IMR-90 (cell line): Measurements from ENCODE around the gene GPC2. TPM values are rescaled to one million over a fixed set of nuclear protein-coding genes. Genes with fewer than 3 reads are reported as not detected.
"Not testable (repeated sequence)": the region's sequence is repeated elsewhere in the genome, so short reads cannot be mapped to it uniquely, and the experiment has no call there.

Experiments used
- ATAC-seq: fragments of 200-7000 bp; cut with Tn5 transposase; 2 replicates; pipeline ENCODE4 v1.9.1; 2020; ENCODE audit warnings: low read depth, mild to moderate bottlenecking, moderate library complexity
- BruUV-seq: library from RNA; stranded (reverse); fragments of 400-500 nt; replicated peaks from 2 replicates; lab custom pipeline; 2021; lab: Mats Ljungman, UMichigan
- CTCF ChIA-PET: fragments of 300-600 bp; formaldehyde crosslinking; extraction: SDS; loops from one replicate; lab custom pipeline; 2021; ENCODE audit warnings: antibody characterized with exemption; lab: Yijun Ruan, JAX
- POLR2A ChIA-PET: fragments of 300-600 bp; sonication (Branson Sonifier 250); formaldehyde crosslinking; loops from one replicate; lab custom pipeline; 2022; ENCODE audit warnings: antibody characterized with exemption; ENCODE audit not compliant: unreplicated experiment; lab: Charles Lee
- DNase-seq: peaks from one replicate; pipeline ENCODE4 v3.0.0; 2013
- H2AFZ ChIP-seq: replicated peaks from 2 replicates; pipeline ENCODE3; 2013; ENCODE audit warnings: low read length, mild to moderate bottlenecking; ENCODE audit not compliant: poor library complexity
- H2AK5ac ChIP-seq: 2 replicates; pipeline ENCODE4 v1.6.1; 2013; ENCODE audit warnings: low read depth, low read length, inconsistent platforms
- H2AK9ac ChIP-seq: replicated peaks from 2 replicates; pipeline ENCODE3; 2013; ENCODE audit warnings: mild to moderate bottlenecking, low read depth, low read length, moderate library complexity; ENCODE audit not compliant: poor library complexity
- H2BK120ac ChIP-seq: 2 replicates; pipeline ENCODE4 v1.6.1; 2013; ENCODE audit warnings: low read depth, low read length, inconsistent platforms
- H2BK15ac ChIP-seq: 3 replicates; pipeline ENCODE4 v1.6.1; 2013; ENCODE audit warnings: low read depth, low read length, inconsistent platforms
- H2BK20ac ChIP-seq: 2 replicates; pipeline ENCODE4 v1.6.1; 2013; ENCODE audit warnings: low read depth, mild to moderate bottlenecking, inconsistent platforms, low read length, moderate library complexity
- H2BK5ac ChIP-seq: 2 replicates; pipeline ENCODE4 v1.6.1; 2013; ENCODE audit warnings: mild to moderate bottlenecking, low read depth, low read length, inconsistent platforms; ENCODE audit not compliant: poor library complexity, severe bottlenecking
- H3K14ac ChIP-seq: replicated peaks from 2 replicates; pipeline ENCODE4 v1.6.1; 2013; ENCODE audit warnings: low read depth, low read length, inconsistent platforms
- H3K18ac ChIP-seq: 2 replicates; pipeline ENCODE4 v1.6.1; 2013; ENCODE audit warnings: low read depth, low read length, control low read depth
- H3K23ac ChIP-seq: 2 replicates; pipeline ENCODE4 v1.6.1; 2013; ENCODE audit warnings: low read depth, low read length, inconsistent platforms
- H3K27ac ChIP-seq: 2 replicates; pipeline ENCODE4 v1.5.1; 2013; ENCODE audit warnings: mild to moderate bottlenecking, control low read depth, low read length; ENCODE audit not compliant: insufficient read depth
- H3K27me3 ChIP-seq: 2 replicates; pipeline ENCODE4 v1.6.1; 2013; ENCODE audit warnings: low read length; ENCODE audit not compliant: control insufficient read depth, insufficient read depth
- H3K36me3 ChIP-seq: 2 replicates; pipeline ENCODE4 v1.6.1; 2013; ENCODE audit warnings: low read length, mixed read lengths; ENCODE audit not compliant: control insufficient read depth, insufficient read depth
- H3K4ac ChIP-seq: 2 replicates; pipeline ENCODE4 v1.6.1; 2013; ENCODE audit warnings: low read depth, low read length, inconsistent platforms
- H3K4me1 ChIP-seq: 2 replicates; pipeline ENCODE4 v1.6.1; 2013; ENCODE audit warnings: low read length, mixed read lengths; ENCODE audit not compliant: control insufficient read depth, insufficient read depth
- H3K4me2 ChIP-seq: 2 replicates; pipeline ENCODE4 v1.6.1; 2013; ENCODE audit warnings: low read depth, mild to moderate bottlenecking, control low read depth, low read length, moderate library complexity
- H3K4me3 ChIP-seq: 2 replicates; pipeline ENCODE4 v1.5.1; 2013; ENCODE audit warnings: low read depth, mild to moderate bottlenecking, control low read depth, low read length, moderate library complexity; ENCODE audit not compliant: insufficient read depth
- H3K56ac ChIP-seq: 2 replicates; pipeline ENCODE4 v1.6.1; 2013; ENCODE audit warnings: low read length, inconsistent platforms; ENCODE audit not compliant: insufficient read depth; ENCODE audit errors: extremely low read depth
- H3K79me1 ChIP-seq, 2 experiments: 2 replicates each; pipeline ENCODE4 v1.6.1; 2013; ENCODE audit warnings: low read length in 2 of 2, inconsistent platforms in 1 of 2, low read depth in 1 of 2
- H3K9ac ChIP-seq: 2 replicates; pipeline ENCODE4 v1.6.1; 2013; ENCODE audit warnings: low read depth, low read length, control low read depth
- H3K9me1 ChIP-seq: 2 replicates; pipeline ENCODE4 v1.6.1; 2013; ENCODE audit warnings: low read length, inconsistent platforms; ENCODE audit not compliant: insufficient read depth
- H3K9me3 ChIP-seq: 2 replicates; pipeline ENCODE4 v1.6.1; 2013; ENCODE audit warnings: low read length; ENCODE audit not compliant: control insufficient read depth, insufficient read depth
- H4K20me1 ChIP-seq: 2 replicates; pipeline ENCODE4 v1.6.1; 2013; ENCODE audit warnings: low read length, inconsistent platforms; ENCODE audit not compliant: insufficient read depth
- H4K5ac ChIP-seq: 2 replicates; pipeline ENCODE4 v1.6.1; 2013; ENCODE audit warnings: mild to moderate bottlenecking, low read depth, low read length, control low read depth
- H4K8ac ChIP-seq, 2 experiments: 2 replicates each; pipeline ENCODE4 v1.6.1; 2013; ENCODE audit warnings: low read depth in 2 of 2, low read length in 2 of 2, control low read depth in 1 of 2, inconsistent platforms in 1 of 2
- H4K91ac ChIP-seq: 2 replicates; pipeline ENCODE4 v1.6.1; 2013; ENCODE audit warnings: low read depth, low read length, inconsistent platforms; ENCODE audit not compliant: insufficient read depth
- WGBS, 2 experiments: methylation state at CpG; one replicate each; pipeline versions ENCODE4 v1.1.5 to v1.1.7; 2013; ENCODE audit warnings: missing lambda C conversion rate in 2 of 2; ENCODE audit not compliant: insufficient read length in 1 of 2; ENCODE audit errors: extremely low coverage in 2 of 2; 5-methylcytosine and 5-hydroxymethylcytosine counted together
- dilution Hi-C: fragments of 300-500 bp; cut with HindIII; formaldehyde crosslinking; loops from one replicate; pipeline ENCODE4 v1.14.3; 2018; ENCODE audit warnings: low sequenced_read_pairs; ENCODE audit not compliant: unreplicated experiment
- in situ Hi-C: fragments of 300-500 bp; cut with MboI; formaldehyde crosslinking; loops from 3 replicates; pipeline ENCODE4 v1.14.3; 2019; ENCODE audit warnings: low sequenced_read_pairs, inconsistent platforms, mixed read lengths
- intact Hi-C: fragments of 100-400 bp; cut with micrococcal nuclease; formaldehyde crosslinking; loops from 2 replicates; pipeline ENCODE4 v1.10.0; 2022
- polyA plus RNA-seq, 3 experiments: library from polyadenylated mRNA; depleted of rRNA; stranded (reverse); fragments of >200 nt; gene quantifications; 2 replicates each; pipeline ENCODE4 v1.2.3, GENCODE V29; 2012; ENCODE audit warnings: low replicate concordance in 1 of 3
- total RNA-seq: library from RNA; depleted of rRNA; stranded (reverse); fragments of >200 nt; gene quantifications from 2 replicates; pipeline ENCODE4 v1.2.3, GENCODE V29; 2012

GPC2 gene
- total and polyA plus RNA-seq, 2 of the 4 experiments (the other 2 are of a cell fraction) = 1.8 to 6.0 TPM

- H4K91ac ChIP-seq, H3K23ac ChIP-seq, H3K9ac ChIP-seq, H3K56ac ChIP-seq, in situ Hi-C loops, H3K9me3 ChIP-seq, POLR2A ChIA-PET, dilution Hi-C loops, H2BK120ac ChIP-seq, intact Hi-C loops, CTCF ChIA-PET, H2BK15ac ChIP-seq, DNase-seq, H3K9me1 ChIP-seq, H3K27ac ChIP-seq, H3K18ac ChIP-seq, H2AK9ac ChIP-seq, H4K5ac ChIP-seq, H2BK20ac ChIP-seq, H3K4me2 ChIP-seq, H3K14ac ChIP-seq, H4K20me1 ChIP-seq, H3K4ac ChIP-seq, H2BK5ac ChIP-seq, H2AFZ ChIP-seq, H3K79me1 ChIP-seq, BruUV-seq, H3K27me3 ChIP-seq, ATAC-seq, H3K4me1 ChIP-seq, H2AK5ac ChIP-seq, H4K8ac ChIP-seq, H3K4me3 ChIP-seq: not testable (repeated sequence)
- WGBS, 2 experiments = 92% methylated on average over 4 of the region's 17 CpGs; no CpG with 5 or more reads in 1 of the 2 experiments
- H3K36me3 ChIP-seq = peaks cover 19% of the 10 kb centered on the region; the same call in 1 of the 2 replicates
Measured at GRCh38 chr7:100223376-100223927, 46.3 kb upstream of the GPC2 start.
